MCF 10A (cell line): ENCODE results near the gene MAPKBP1. TPM values are rescaled to one million over a fixed set of nuclear protein-coding genes. Genes with fewer than 3 reads are reported as not detected.

Experiments
- BruUV-seq: library from RNA; stranded (reverse); fragments of 400-500 nt; replicated peaks from 2 replicates; lab custom pipeline; 2021; lab: Mats Ljungman, UMichigan
- CTCF ChIA-PET: fragments of 300-600 bp; sonication (Branson Sonifier 250); formaldehyde crosslinking; extraction: SDS; loops from one replicate; lab custom pipeline; 2021; ENCODE audit warnings: antibody characterized with exemption, inconsistent platforms; lab: Yijun Ruan, JAX
- POLR2A ChIA-PET: fragments of 300-600, 350-650 bp; sonication (Branson Sonifier 250); formaldehyde crosslinking; extraction: SDS; loops from one replicate; lab custom pipeline; 2020; ENCODE audit warnings: antibody characterized with exemption, inconsistent platforms; lab: Yijun Ruan, JAX
- DNase-seq: peaks from one replicate; pipeline ENCODE4 v3.0.0-alpha.2; 2018; ENCODE audit not compliant: unreplicated experiment
- H3K27ac Mint-ChIP-seq: one replicate; pipeline ENCODE4 v1.8.0; 2022; ENCODE audit warnings: mild to moderate bottlenecking, low read depth, mixed read lengths; ENCODE audit not compliant: unreplicated experiment
- H3K27me3 Mint-ChIP-seq: one replicate; pipeline ENCODE4 v1.8.0; 2022; ENCODE audit warnings: mixed read lengths; ENCODE audit not compliant: insufficient read depth, unreplicated experiment
- H3K36me3 Mint-ChIP-seq: one replicate; pipeline ENCODE4 v1.8.0; 2022; ENCODE audit warnings: mild to moderate bottlenecking, moderate library complexity, mixed read lengths; ENCODE audit not compliant: insufficient read depth, unreplicated experiment
- H3K4me1 Mint-ChIP-seq: one replicate; pipeline ENCODE4 v1.8.0; 2022; ENCODE audit warnings: mixed read lengths; ENCODE audit not compliant: insufficient read depth, unreplicated experiment
- H3K4me3 Mint-ChIP-seq: one replicate; pipeline ENCODE4 v1.8.0; 2022; ENCODE audit warnings: mild to moderate bottlenecking, moderate library complexity, mixed read lengths; ENCODE audit not compliant: unreplicated experiment
- H3K9me3 Mint-ChIP-seq: one replicate; pipeline ENCODE4 v1.8.0; 2022; ENCODE audit warnings: mixed read lengths; ENCODE audit not compliant: unreplicated experiment
- intact Hi-C: fragments of 100-400 bp; cut with micrococcal nuclease; formaldehyde crosslinking; loops from 2 replicates; pipeline ENCODE4 v1.14.1; 2022
- total RNA-seq: library from RNA; stranded (reverse); gene quantifications from 2 replicates; pipeline ENCODE4 v1.2.3, GENCODE V29; 2022
- TF ChIP-seq, protein P1 (sequence below): fragments of 200-600 bp; IDR thresholded peaks from one replicate; pipeline ENCODE4 v1.8.0; 2022; ENCODE audit warnings: antibody characterized with exemption, mild to moderate bottlenecking; ENCODE audit not compliant: unreplicated experiment

The MAPKBP1 gene
- total RNA-seq, 1 experiment from 2014 or later = 35.0 TPM

DNA sequence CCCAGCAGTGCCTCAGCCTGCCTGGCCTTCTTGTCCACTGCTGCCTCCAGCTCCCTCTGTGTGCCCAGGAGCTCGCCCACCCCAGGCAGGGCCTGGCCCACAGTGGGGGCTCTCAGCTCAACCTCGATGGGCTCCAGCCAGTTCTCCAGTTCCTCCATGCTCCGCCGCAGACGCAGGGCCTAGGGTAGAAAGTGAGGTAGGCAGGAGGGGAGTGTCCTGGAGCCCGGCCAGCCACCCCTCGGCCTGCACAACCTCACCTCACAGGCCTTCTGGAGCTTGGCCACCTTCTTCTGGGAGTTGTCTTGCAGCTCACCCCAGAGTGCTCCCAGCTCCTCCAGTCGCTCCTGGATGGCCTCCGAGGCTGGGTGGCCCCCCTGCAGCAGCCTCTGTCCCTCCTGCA, 83.0 kb downstream of the MAPKBP1 start:
- POLR2A ChIA-PET = interaction anchor here (0.6 kb wide), 1 partner anchor 14 kb away, joined by 3 read pairs; no protein-coding TSS in a partner anchor
- no TSS peak for BruUV-seq

DNA sequence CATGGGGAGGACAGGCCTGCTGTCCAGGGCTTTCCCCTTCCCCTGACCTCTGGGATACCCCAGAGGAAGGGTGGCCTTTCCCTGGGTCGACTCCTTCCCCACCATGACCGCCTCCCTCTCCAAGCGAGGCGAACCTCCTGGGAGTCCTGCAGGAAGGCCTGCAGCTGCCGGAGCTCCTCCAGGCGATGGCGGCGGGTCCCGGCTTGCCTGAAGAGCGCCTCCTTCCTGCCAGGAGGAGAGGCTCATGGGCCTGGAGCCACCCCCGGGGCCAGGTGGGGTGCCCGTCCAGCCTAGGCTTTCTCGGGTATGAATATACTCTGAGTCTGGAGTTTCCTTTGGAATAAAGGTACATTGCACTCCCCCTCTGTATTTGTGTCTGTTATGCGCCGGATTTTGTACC, 84.5 kb downstream of the MAPKBP1 start:
- ChIA-PET CTCF (no interaction called here), POLR2A (interaction anchor here (1.3 kb wide), 1 partner anchor 10 kb away, joined by 5 read pairs; no protein-coding TSS in a partner anchor)
- TF ChIP-seq, protein P1, sequence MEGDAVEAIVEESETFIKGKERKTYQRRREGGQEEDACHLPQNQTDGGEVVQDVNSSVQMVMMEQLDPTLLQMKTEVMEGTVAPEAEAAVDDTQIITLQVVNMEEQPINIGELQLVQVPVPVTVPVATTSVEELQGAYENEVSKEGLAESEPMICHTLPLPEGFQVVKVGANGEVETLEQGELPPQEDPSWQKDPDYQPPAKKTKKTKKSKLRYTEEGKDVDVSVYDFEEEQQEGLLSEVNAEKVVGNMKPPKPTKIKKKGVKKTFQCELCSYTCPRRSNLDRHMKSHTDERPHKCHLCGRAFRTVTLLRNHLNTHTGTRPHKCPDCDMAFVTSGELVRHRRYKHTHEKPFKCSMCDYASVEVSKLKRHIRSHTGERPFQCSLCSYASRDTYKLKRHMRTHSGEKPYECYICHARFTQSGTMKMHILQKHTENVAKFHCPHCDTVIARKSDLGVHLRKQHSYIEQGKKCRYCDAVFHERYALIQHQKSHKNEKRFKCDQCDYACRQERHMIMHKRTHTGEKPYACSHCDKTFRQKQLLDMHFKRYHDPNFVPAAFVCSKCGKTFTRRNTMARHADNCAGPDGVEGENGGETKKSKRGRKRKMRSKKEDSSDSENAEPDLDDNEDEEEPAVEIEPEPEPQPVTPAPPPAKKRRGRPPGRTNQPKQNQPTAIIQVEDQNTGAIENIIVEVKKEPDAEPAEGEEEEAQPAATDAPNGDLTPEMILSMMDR = no peak
- no TSS peak for BruUV-seq
- Mint-ChIP-seq H3K4me1 (no peaks in the 10 kb centered on the region), H3K36me3 (peaks cover 5% of the 10 kb centered on the region), H3K27me3 (no peaks in the 10 kb centered on the region), H3K27ac (no peak overlapping the region), H3K9me3 (no peaks in the 10 kb centered on the region), H3K4me3 (no peak overlapping the region)
- no peak for DNase-seq
- intact Hi-C loops = no loop called here

More for the DNA sequence above, 83.0 kb downstream of the MAPKBP1 start:
- TF ChIP-seq, protein P1 = no peak
- DNase-seq = no peak
- intact Hi-C loops = no loop called here
- Mint-ChIP-seq H3K36me3 (peaks cover 5% of the 10 kb centered on the region), H3K4me1 (no peaks in the 10 kb centered on the region), H3K27me3 (no peaks in the 10 kb centered on the region), H3K27ac (no peak overlapping the region), H3K4me3 (no peak overlapping the region), H3K9me3 (no peaks in the 10 kb centered on the region)
- CTCF ChIA-PET = no interaction called here

DNA sequence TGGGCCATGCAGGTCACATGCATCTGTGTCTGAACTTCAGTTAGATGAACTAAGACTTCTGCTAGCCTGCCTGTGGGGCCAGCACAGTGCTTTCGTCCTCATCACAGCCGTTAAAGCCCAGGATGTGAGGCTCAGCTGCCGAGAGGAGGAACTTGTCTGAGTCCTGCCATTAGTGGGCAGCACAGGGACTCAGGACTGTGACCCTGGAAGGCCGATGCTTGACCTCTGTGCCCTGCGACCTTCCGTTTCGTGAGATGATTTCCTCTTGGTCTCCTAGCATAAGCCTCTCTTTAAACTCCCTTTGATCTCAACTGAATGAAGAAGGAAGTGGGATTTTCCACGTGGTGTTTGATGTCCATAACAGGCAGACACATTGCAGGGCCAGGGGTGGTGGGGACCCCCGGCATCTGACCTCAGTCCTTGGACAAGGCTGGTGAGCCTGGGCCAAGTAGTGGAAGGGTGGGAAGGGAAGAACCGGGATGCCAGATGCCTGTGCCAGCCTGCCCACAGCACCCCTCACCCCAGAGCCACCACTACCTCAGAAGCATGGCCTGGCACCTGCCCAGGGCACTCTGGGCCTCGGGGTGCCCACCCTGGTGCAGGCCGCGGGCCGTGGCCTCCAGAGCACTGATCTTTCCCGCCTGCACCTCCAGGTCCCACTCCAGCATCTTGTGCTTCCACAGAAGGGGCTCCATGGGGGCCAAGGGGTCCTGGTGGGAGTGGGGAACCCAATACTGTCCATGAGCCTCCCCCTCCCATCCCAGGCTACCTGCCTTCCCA, 86.0 kb downstream of the MAPKBP1 start:
- no peaks in the 10 kb centered on the region for H3K27me3 Mint-ChIP-seq
- DNase-seq = no peak
- CTCF ChIA-PET = no interaction called here

DNA sequence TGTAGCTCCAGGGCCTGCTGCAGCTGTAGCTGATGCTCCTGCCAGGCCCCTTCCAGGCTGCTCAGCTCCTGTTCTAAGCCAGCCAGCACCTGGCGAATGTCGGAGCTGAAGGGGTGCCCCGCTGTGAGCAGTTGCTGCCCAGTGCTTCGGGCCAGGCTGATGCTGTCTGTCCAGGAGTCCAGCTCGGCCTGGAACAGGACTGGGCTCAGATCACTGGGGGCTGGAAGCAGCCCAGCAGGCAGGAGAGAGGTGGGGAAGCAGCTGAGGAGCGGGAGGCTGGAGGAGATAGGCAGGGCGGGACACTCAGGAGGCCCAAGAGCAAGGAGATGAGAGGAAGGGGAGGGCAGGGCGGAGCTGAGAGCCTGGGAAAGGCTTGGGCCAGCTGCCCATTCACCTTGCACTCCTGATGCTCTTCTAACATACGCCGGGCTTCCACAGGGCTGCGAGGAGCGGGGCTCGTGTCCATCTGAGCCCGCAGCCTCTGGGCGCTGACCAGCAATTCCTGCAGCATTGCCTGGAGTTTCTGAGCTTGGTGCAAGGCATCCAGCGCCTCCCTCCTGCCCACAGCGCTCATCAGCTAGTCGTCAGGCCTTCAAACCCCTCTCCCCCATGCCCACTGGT, 87.6 kb downstream of the MAPKBP1 start:
- H3K4me3 Mint-ChIP-seq = no peak overlapping the region

More for the DNA sequence above, 86.0 kb downstream of the MAPKBP1 start:
- H3K36me3 Mint-ChIP-seq = peaks cover 5% of the 10 kb centered on the region
- intact Hi-C loops = no loop called here
- no peaks in the 10 kb centered on the region for H3K4me1 Mint-ChIP-seq
- POLR2A ChIA-PET = no interaction called here
- H3K27ac Mint-ChIP-seq = no peak overlapping the region
- BruUV-seq = no TSS peak
- H3K9me3 Mint-ChIP-seq = no peaks in the 10 kb centered on the region
- TF ChIP-seq, protein P1 = no peak
- H3K4me3 Mint-ChIP-seq = no peak overlapping the region

More for the DNA sequence above, 87.6 kb downstream of the MAPKBP1 start:
- Mint-ChIP-seq H3K36me3 (no peaks in the 10 kb centered on the region), H3K27me3 (no peaks in the 10 kb centered on the region), H3K9me3 (no peaks in the 10 kb centered on the region), H3K4me1 (no peaks in the 10 kb centered on the region), H3K27ac (no peak overlapping the region)
- TF ChIP-seq, protein P1 = no peak
- POLR2A ChIA-PET = interaction anchor here (1.5 kb wide), 1 partner anchor 12 kb away, joined by 5 read pairs; no protein-coding TSS in a partner anchor
- no peak for DNase-seq
- CTCF ChIA-PET = interaction anchor here (0.6 kb wide), 1 partner anchor 23 kb away, joined by 4 read pairs; the partner anchor contains the start of gene PLA2G4B
- no TSS peak for BruUV-seq
- intact Hi-C loops = no loop called here
